SH-SY5Y (cell line): ENCODE measurements around the gene CYLD.

ENCODE experiments used
- GATA2 ChIP-seq: IDR thresholded peaks from 2 replicates; pipeline ENCODE4 v1.6.1; 2011; ENCODE audit warnings: mild to moderate bottlenecking, low read depth, low read length
- GATA3 ChIP-seq: IDR thresholded peaks from 2 replicates; pipeline ENCODE4 v1.6.1; 2011; ENCODE audit warnings: low read depth, mild to moderate bottlenecking, low read length, moderate library complexity

Gene CYLD

DNA sequence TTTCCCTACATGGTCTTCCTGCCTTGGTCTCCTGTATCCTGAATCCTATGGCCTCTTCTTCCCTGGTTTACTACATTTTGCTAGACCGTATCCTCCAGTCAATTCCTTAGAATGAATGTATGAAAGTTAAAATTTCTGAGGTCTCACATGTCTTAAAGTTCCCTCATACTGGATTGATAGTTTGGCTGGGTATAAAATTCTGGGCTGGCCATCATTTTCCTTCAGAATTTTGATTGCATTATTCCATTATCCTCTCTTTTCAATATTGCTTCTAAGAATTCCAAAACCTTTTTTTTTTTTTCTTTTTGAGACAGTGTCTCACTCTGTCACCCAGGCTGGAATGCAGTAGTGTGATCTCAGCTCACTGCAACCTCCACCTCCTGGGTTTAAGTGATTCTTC lies 37.6 kb upstream of the CYLD start:
- TF ChIP-seq GATA3 (no peak), GATA2 (no peak)

DNA sequence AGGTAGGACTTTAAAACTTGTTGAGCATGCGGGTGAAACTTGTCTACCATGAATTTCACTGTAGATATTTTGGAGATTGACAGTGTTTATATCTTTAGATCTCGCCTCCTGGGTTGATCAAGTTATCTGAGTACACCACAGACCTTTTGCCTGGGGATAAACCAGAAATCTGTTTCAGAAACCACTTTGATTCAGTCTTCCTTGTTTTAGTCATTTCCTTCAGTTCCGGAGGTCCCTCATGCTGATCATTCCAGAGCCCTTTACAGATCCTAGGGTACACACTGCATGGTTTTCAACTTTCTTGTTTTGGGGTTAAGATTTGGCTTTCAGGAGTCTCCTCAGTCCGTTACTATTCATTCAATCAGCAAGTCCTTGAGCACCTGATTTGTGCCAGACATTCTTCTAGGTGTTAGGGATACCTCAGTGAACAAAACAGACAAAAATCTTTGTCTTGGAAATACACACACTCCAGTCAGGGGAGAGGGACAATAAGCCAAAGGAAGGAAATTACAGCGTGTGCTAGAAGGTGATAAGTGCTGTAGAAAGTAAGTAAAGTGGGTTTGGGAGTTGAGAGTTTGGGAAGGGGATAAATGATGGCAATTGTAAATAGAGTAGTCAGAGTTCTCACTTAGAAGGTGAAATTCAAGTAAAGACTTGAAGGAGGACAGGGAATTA lies 36.3 kb upstream of the CYLD start:
- no peak for TF ChIP-seq GATA2
- TF ChIP-seq GATA3 = no peak

DNA sequence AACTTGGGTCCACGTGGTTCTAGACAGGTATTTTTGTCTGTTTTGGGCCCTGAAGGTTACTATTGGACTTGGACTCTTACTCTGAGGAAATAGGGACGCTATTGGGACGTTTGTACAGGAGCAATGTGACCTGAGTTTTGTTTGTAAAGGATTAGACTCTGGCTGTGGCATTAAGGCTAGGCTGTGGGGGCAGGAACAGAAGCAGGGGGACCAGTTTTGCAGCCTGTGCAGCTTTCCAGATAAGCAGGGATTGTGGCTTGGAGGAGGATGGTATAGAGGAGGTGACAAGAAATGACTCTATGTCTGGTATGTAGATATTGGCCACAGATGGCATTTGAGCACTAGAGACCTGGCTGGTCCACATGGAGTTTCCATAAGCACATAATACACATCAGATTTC lies 35.6 kb upstream of the CYLD start:
- no peak for TF ChIP-seq GATA3

DNA sequence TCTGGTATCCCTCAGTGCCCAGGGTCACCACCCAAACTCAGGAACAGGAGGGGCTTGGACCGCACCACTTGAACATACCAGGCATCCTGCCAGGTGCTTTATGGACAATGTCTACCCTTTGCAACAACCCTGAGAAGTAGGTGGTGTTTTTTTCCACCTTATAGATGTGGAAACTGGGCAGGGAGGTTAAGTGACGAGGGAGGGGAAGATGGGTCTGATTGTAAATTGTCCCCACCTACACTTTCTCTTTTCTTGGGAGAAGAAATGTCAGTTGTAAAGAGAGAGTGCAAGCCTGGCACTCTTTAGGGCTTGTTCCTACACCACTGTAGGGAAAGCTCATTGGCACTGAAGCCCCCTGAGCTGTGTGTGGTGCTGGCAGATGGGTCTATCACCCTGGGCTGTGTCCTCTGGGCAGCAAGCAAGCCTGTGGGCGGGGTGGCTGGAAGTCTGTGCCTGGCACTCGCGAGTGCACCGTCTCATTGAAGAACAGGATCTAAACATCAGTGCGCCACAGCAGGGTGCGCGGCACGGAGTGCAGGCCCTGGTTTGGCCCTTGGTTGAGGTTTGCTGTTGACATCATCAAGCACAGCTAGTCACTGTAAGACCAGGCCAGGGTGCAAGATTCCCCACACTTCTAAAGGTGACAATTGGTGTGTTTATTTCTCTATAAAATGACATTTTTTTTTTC lies 33.4 kb upstream of the CYLD start:
- TF ChIP-seq GATA2 (no peak), GATA3 (no peak)

DNA sequence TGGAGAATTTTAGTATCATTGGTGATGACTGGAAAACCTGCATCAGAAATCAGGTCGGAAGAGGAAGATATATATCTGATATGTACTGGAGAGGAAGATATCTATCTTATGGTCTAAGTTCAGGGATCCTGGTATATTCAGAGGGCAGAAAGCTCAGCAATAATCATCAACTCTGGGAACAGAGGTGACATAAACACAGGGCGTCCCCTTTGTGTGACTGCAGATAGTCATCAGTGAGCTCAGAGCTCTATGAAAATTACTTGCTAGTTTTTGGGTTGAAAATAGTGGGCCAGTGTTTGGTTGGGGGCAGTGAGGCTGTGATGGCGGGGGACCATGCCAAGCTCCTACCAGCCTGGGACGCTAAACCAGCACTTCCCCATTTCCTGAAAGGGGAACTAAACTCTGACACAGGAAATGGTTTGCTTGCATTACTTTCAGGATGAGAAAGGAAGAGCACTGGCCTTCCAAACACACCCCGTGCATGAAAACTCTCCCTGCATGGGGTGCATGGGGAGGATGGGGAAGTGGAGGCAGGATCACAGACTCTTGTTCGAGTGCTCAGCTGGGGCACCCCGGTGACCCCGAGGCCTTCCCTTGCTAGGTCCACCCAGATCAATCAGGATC lies 32.7 kb upstream of the CYLD start:
- TF ChIP-seq GATA3 (no peak), GATA2 (no peak)

DNA sequence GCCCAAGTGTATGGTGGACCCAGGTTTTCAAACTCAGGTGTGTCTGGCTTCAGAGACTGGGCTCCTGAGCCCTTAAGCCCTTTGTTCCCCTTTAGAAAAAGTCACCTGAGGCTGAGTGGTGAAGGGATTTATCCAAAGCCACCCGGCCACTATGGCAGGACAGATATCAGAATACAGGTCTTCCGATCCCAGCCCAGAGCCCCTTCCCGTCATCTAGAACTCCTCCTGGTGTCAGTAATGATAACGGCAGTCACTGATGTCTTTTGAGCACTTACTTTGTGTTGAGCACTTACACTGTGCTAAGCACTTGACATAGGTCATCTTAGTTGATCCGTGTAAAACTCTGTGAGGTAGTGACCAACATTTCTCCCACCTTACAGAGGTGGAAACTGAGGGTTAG lies 31.9 kb upstream of the CYLD start:
- no peak for TF ChIP-seq GATA2
- TF ChIP-seq GATA3 = no peak

DNA sequence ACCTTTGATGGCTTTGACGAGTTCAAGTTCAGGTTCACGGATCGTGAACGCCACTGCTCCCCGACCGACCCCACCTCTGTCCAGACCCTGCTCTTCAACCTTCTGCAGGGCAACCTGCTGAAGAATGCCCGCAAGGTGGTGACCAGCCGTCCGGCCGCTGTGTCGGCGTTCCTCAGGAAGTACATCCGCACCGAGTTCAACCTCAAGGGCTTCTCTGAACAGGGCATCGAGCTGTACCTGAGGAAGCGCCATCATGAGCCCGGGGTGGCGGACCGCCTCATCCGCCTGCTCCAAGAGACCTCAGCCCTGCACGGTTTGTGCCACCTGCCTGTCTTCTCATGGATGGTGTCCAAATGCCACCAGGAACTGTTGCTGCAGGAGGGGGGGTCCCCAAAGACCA lies 30.8 kb upstream of the CYLD start:
- TF ChIP-seq GATA3 (no peak), GATA2 (no peak)

DNA sequence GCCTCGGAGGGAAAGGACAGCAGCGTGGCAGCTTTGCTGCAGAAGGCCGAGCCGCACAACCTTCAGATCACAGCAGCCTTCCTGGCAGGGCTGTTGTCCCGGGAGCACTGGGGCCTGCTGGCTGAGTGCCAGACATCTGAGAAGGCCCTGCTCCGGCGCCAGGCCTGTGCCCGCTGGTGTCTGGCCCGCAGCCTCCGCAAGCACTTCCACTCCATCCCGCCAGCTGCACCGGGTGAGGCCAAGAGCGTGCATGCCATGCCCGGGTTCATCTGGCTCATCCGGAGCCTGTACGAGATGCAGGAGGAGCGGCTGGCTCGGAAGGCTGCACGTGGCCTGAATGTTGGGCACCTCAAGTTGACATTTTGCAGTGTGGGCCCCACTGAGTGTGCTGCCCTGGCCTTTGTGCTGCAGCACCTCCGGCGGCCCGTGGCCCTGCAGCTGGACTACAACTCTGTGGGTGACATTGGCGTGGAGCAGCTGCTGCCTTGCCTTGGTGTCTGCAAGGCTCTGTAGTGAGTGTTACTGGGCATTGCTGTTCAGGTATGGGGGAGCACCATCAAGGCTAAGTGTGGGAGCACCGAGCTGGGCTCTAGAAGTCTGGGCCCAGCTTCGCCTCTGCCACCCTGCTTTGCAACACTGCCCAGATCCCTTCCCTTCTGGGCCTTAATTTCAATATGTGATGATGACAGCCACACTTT lies 29.9 kb upstream of the CYLD start:
- no peak for TF ChIP-seq GATA3
- TF ChIP-seq GATA2 = no peak

DNA sequence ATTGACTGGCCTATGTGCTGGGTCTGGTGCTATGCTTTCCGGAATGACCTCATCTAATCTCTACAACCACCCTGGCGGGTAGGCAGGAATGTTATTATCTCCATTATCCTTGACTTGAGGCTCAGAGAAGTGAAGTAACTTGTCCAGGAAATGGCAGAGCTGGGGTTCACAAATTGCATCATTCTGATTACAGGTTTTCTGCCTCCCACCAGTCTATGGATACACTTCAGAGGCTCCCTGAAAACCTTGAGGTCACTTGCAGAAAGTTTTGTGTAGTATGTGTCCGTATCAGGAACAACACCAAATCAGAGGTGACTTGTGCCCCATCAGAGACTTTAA lies 29.4 kb upstream of the CYLD start:
- TF ChIP-seq GATA3 = no peak
- TF ChIP-seq GATA2 = no peak

DNA sequence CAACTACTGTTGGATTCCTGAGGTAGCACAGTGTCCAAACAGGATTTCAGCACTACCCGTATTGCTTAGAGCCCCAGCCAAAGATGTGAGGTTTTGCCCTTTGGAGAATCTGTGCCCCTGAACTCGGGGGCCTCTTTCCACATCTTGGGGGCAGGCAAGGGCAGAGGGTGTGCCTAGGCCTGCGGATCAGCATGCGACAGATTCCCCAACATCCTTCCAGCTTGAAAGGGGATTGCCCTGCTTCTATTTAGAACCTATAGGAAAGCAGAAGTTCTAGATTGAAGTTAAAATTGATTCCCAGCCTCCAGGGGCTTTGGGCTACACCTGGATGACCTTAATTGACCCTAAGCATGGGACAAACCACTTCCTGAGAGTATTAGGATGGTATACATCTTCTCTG lies 28.9 kb upstream of the CYLD start:
- TF ChIP-seq GATA2 (no peak), GATA3 (no peak)

DNA sequence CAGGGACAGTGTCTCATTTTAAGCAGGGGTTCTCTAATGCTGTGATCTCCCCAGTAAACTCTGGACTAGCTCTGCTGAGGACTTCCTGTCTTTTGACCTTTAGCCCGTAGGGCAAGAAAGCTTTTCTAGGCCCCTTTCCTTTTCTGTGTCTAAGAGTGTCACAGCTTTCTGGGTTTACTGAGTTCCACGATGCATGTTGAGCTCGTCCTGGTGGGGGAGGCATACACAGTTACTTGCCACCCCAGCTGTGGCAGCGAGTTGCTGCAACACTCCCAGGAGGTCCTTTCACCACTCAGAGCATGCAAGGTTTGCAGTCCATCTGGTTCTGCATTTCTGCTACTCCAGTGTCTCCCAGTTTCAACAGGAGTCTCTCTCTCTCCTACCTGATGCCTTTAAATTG lies 24.8 kb upstream of the CYLD start:
- no peak for TF ChIP-seq GATA2
- no peak for TF ChIP-seq GATA3

DNA sequence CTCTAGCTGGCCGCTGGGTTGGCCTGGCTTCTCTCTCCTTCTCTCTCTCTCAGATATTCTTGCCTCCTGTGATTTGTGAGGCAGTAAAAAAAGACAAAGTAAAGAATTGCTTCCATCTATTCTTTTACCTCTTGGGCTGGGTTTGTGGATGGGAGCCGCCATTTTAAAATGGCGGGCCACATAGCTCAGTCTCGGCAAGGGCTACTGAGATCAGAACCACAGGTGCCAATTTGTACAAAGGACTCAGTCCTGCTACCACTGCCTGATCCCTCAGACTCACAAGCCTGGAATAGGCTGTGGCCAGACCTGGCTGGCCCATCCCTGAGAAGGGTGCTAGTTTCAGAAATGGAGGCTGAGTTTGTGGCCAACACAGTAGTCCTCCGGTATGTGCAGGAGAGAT lies 24.4 kb upstream of the CYLD start:
- TF ChIP-seq GATA3 (no peak), GATA2 (no peak)

DNA sequence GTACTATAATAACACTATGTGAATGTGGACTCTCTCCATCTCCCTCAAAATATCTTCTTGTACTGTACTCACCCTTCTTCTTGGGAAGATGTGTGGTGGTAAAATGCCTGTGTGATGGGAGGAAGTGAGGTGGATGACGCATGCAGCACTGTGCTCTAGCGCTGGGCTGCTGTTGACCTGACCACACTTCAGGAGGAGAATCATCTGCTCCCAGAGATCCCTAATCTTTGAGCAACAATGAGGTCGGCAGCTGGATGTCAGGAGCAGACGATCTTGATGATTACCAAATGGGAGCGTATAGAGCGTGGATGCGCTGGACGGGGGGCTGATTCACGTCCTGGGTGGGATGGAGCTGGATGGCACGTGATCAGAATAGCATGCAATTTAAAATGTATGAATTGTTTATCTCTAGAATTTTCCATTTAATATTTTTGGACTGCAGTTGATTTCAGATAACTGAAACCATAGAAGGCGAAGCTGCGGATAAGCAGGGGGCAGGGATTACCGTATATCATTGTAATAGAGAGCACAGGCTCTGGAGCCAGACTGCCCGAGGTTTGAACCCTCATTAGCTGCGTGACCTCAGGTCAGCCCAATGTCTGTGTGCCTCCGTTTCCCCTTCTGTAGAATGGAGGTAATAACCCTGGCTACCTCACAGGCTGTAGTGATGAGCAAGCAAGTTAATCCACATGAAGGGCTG lies 23.7 kb upstream of the CYLD start:
- no peak for TF ChIP-seq GATA3
- peak; percentile 79 for TF ChIP-seq GATA2

DNA sequence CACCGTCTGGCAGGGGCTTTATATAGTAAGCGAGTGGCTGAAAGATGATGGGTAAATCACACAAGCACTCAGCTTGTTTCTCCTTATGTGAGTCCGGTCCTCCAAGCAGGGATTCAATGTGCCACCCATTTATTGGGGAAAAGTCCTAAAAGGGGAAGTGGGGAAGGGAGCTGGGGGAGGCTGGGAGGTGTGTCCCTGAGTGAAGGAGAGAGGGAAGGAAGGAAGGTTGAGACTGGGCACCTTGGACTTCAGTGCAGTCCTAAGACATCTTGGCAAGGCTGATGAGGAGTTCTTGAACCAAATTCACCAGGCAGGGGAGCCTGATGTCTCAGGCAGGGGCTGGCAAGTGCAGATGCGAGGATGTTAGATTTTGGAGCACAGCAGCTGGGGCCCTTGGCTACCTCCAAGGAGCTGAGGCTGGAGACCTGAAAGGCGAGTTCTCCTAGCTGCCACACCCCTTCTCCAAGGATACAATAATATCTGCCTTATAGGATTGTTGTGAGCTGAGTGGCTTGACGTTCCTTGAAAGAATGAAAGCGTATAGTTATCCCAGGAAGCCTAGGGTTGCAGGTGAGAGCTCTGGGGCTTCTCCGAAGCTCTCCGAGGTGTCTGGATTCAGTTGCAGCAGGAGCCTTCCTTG lies 23.0 kb upstream of the CYLD start:
- TF ChIP-seq GATA2 (no peak), GATA3 (no peak)
